HL-60 (cell line): ENCODE results near the gene WWOX.

Source experiments
- GABPA ChIP-seq: IDR thresholded peaks from 2 replicates; pipeline ENCODE4 v1.6.1; 2012; ENCODE audit warnings: low read depth
- POLR2AphosphoS5 ChIP-seq: IDR thresholded peaks from 2 replicates; pipeline ENCODE4 v1.6.1; 2012; ENCODE audit warnings: low read depth
- TF ChIP-seq, protein P1 (sequence below): IDR thresholded peaks from one replicate; pipeline ENCODE4 v1.5.1; 2011; ENCODE audit warnings: low read length, control low read depth, inconsistent platforms; ENCODE audit not compliant: insufficient read depth
- TF ChIP-seq, protein P2 (sequence below): IDR thresholded peaks from 2 replicates; pipeline ENCODE4 v1.6.1; 2012; ENCODE audit warnings: low read depth; ENCODE audit not compliant: insufficient replicate concordance

GRCh38 chr16:78504401-78504851 is 405.0 kb downstream of the WWOX start:
- TF ChIP-seq, protein P1, sequence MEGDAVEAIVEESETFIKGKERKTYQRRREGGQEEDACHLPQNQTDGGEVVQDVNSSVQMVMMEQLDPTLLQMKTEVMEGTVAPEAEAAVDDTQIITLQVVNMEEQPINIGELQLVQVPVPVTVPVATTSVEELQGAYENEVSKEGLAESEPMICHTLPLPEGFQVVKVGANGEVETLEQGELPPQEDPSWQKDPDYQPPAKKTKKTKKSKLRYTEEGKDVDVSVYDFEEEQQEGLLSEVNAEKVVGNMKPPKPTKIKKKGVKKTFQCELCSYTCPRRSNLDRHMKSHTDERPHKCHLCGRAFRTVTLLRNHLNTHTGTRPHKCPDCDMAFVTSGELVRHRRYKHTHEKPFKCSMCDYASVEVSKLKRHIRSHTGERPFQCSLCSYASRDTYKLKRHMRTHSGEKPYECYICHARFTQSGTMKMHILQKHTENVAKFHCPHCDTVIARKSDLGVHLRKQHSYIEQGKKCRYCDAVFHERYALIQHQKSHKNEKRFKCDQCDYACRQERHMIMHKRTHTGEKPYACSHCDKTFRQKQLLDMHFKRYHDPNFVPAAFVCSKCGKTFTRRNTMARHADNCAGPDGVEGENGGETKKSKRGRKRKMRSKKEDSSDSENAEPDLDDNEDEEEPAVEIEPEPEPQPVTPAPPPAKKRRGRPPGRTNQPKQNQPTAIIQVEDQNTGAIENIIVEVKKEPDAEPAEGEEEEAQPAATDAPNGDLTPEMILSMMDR, result no peak
- no peak for TF ChIP-seq POLR2AphosphoS5
- TF ChIP-seq GABPA, result no peak
- TF ChIP-seq, protein P2, sequence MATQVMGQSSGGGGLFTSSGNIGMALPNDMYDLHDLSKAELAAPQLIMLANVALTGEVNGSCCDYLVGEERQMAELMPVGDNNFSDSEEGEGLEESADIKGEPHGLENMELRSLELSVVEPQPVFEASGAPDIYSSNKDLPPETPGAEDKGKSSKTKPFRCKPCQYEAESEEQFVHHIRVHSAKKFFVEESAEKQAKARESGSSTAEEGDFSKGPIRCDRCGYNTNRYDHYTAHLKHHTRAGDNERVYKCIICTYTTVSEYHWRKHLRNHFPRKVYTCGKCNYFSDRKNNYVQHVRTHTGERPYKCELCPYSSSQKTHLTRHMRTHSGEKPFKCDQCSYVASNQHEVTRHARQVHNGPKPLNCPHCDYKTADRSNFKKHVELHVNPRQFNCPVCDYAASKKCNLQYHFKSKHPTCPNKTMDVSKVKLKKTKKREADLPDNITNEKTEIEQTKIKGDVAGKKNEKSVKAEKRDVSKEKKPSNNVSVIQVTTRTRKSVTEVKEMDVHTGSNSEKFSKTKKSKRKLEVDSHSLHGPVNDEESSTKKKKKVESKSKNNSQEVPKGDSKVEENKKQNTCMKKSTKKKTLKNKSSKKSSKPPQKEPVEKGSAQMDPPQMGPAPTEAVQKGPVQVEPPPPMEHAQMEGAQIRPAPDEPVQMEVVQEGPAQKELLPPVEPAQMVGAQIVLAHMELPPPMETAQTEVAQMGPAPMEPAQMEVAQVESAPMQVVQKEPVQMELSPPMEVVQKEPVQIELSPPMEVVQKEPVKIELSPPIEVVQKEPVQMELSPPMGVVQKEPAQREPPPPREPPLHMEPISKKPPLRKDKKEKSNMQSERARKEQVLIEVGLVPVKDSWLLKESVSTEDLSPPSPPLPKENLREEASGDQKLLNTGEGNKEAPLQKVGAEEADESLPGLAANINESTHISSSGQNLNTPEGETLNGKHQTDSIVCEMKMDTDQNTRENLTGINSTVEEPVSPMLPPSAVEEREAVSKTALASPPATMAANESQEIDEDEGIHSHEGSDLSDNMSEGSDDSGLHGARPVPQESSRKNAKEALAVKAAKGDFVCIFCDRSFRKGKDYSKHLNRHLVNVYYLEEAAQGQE, result no peak
